D341Med (cell line): ENCODE measurements around the gene CLEC6A.
"Not testable (repeated sequence)": the region's sequence is repeated elsewhere in the genome, so short reads cannot be mapped to it uniquely, and the experiment has no call there.

Source experiments
- DNase-seq: peaks from one replicate; pipeline ENCODE4 v3.0.0; 2012; ENCODE audit warnings: low spot score

Gene CLEC6A

DNA sequence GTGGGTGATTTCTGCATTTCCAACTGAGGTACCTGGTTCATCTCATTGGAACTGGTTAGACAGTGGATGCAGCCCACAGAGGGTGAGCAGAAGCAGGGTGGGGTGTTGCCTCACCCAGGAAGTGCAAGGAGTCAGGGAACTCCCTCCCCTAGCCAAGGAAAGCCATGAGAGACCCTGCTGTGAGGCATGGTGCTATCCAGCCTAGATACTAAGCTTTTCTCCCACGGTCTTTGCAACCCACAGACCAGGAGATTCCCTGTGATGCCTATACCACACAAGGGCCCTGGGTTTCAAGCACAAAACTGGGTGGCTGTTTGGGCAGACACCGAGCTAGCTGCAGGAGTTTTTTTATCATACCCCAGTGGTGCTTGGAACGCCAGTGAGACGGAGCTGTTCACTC lies 39.9 kb downstream of the CLEC6A start:
- DNase-seq, result not testable (repeated sequence)

GRCh38 chr12:8496074-8496473 lies 40.3 kb downstream of the CLEC6A start:
- not testable (repeated sequence) for DNase-seq

- no peak for DNase-seq
Observed at GRCh38 chr12:8499616-8500015, 43.9 kb downstream of the CLEC6A start.

GRCh38 chr12:8501720-8502119 lies 46.0 kb downstream of the CLEC6A start:
- DNase-seq, result no peak

- no peak for DNase-seq
Observed at GRCh38 chr12:8504351-8504750, 48.6 kb downstream of the CLEC6A start.

DNA sequence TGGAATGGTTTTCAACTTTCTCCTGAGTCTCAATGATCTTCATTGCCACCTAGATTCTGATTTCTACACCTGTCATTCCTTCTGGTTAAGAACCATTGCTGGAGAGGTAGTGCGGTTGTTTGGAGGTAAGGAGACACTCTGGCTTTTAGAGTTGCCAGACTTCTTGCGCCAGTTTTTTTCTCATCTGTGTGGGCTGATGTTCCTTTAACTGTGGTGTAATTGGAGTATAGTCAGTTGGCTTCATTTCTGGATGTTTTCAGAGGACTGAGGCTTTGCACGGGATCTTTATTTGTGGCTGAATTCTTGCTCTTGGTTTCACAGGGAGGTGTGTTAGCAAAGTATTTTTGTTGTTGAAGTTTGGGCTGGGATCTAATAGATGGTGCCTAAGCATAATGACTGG lies 51.8 kb downstream of the CLEC6A start:
- no peak for DNase-seq

GRCh38 chr12:8508223-8508622 lies 52.5 kb downstream of the CLEC6A start:
- DNase-seq, result no peak

DNA sequence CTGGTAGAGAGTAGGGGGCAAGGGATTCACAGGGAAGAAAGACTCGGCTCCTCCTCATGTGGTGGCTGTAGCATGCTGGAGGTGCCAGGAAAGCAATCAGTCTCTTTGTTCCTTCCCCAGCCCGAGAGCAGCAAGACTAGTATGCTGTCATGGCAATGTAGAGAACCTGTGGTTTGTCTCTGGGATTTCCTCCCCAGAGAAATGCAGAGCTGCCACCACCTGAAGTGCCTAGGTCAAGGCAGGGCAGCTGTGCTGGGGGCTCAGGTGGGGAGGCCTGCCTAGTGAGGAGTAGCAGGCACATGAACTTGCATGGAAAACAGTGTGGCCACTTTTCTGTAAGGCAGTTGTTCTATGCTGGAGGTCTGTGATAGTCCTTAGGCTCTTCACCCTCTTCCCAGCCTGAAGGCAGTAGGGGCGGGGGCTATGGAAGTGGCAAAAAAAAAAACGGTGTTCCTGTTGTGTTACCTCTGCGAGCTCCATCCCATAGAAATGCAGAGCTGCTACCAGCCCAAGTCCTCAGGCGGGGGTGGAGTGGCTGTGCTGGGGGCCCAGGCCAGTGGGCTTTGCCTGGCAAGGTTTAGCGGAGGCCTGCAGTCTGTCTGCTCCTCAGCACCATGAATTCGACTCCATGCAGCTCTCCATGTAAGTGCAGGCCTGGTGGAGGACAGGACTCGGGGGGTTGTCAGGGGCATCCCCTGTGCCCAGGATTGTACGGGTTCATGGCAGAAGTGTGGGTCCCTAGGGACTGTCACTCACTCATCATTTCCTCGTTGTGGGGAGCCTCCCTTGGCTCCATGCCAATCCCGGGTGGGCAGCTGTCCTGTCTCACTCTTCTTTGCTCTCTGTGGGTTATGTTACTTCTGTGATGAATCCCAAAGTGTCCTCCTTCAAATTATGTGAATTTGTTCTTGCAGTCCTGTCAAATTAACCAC lies 53.4 kb downstream of the CLEC6A start:
- no peak for DNase-seq

DNA sequence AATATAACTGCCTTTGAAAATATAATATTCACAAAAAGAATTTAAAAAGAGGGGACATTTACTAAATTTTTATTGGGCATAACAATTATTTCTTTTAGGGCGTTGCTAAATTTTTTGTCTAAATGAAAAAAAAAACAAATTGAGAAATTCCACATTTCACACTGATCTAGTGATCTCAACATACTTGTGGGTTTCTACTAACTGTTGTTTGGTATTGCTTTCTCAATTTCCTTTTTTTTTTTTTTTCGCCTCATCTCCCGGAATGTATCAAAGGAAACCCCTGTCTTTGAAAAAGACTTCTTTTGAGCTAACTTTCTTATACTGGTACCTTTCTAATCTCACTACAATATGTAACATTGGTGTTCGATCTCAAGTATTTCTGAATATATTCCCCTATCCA lies 57.5 kb downstream of the CLEC6A start, which contains the start of gene CLEC4D:
Gene CLEC4D, plus strand, starts transcription at position 248 of the 400 bp plus-strand sequence. CDS start 230 bp downstream, outside the sequence.
- DNase-seq, result no peak

DNA sequence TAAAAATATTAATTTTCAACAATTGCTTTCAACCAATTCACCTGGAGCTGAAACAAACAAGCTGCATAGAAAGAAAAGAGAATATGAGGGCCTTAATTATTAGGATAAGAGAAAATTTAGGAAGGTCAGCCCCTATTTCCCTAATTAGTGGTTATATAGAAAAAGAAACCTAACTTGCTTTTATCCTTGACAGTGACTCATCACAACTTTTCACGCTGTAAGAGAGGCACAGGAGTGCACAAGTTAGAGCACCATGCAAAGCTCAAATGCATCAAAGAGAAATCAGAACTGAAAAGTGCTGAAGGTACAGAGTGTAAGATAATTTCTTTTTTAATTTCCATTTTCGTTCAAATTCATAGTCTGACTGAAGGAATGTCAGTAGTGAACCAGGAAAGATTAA lies 62.2 kb downstream of the CLEC6A start:
- DNase-seq, result no peak

DNA sequence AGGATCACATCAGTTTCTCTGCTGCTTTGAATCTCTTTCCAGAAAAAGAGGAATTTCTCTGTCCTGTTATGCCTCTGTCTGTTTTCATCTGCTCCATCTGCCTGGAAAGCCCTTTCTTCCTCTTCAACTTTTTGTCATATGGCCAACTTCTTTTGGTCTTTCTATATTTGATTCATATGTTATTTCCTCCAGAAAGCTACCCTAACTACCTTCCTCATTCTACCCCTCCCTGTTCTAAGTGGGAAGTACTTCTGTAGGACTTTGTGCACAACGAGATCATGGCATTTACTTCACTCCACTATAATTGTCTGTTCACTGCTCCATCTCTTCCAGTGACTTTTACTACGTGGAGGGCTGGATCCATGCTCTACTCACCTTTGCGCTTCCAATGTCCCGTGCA lies 63.4 kb downstream of the CLEC6A start:
- DNase-seq, result no peak

GRCh38 chr12:8527250-8528130 lies 71.7 kb downstream of the CLEC6A start:
- DNase-seq, result no peak
